CD4-positive, alpha-beta T cell (primary cell): Measurements from ENCODE around the gene KSR2. TPM values are rescaled to one million over a fixed set of nuclear protein-coding genes. Genes with fewer than 3 reads are reported as not detected.

ENCODE experiments used
- ATAC-seq: fragments of 200-7000 bp; cut with Tn5 transposase; one replicate; pipeline ENCODE4 v1.10.0; 2022; ENCODE audit warnings: mild to moderate bottlenecking; ENCODE audit not compliant: poor library complexity
- CTCF ChIA-PET: fragments of 350-600 bp; sonication (Branson Sonifier 250); formaldehyde crosslinking; loops from one replicate; lab custom pipeline; 2021; ENCODE audit warnings: antibody characterized with exemption, inconsistent platforms; lab: Charles Lee
- POLR2A ChIA-PET: fragments of 350-600 bp; sonication (Branson Sonifier 250); formaldehyde crosslinking; loops from one replicate; lab custom pipeline; 2021; ENCODE audit warnings: antibody characterized with exemption, inconsistent platforms; lab: Charles Lee
- DNase-seq, 14 experiments: peaks; one replicate each; pipeline ENCODE4 v3.0.0-alpha.2; 2013 to 2020; ENCODE audit warnings: mixed read lengths in 2 of 14
- H3K27ac ChIP-seq, 2 donors: one replicate each; pipeline versions ENCODE4 v1.5.1 to v1.7.0; 2013; ENCODE audit warnings: low read length in 2 of 2, low read depth in 1 of 2, mild to moderate bottlenecking in 1 of 2
- H3K27me3 ChIP-seq, 2 experiments: 1 replicate in 1 of 2; 2 replicates in 1 of 2; pipeline versions ENCODE4 v1.6.1 to v1.7.0; 2013; ENCODE audit warnings: low read length in 2 of 2, control low read depth in 1 of 2, mild to moderate bottlenecking in 1 of 2, moderate library complexity in 1 of 2; ENCODE audit not compliant: insufficient read depth in 2 of 2, control insufficient read depth in 1 of 2
- H3K36me3 ChIP-seq: one replicate; pipeline ENCODE4 v1.6.1; 2013; ENCODE audit warnings: low read length, control low read depth; ENCODE audit not compliant: insufficient read depth
- H3K4me1 ChIP-seq: one replicate; pipeline ENCODE4 v1.6.1; 2013; ENCODE audit warnings: low read length, control low read depth; ENCODE audit not compliant: insufficient read depth
- H3K4me3 ChIP-seq: one replicate; pipeline ENCODE4 v1.5.1; 2013; ENCODE audit warnings: mild to moderate bottlenecking, low read length, moderate library complexity
- H3K9me3 ChIP-seq, 2 experiments: 1 replicate in 1 of 2; 2 replicates in 1 of 2; pipeline versions ENCODE4 v1.6.1 to v1.7.0; 2013; ENCODE audit warnings: low read length in 2 of 2, mild to moderate bottlenecking in 2 of 2, control low read depth in 1 of 2, moderate library complexity in 1 of 2; ENCODE audit not compliant: control insufficient read depth in 1 of 2, insufficient read depth in 1 of 2
- H3K27ac Mint-ChIP-seq: one replicate; pipeline ENCODE4 v1.8.0; 2020; ENCODE audit warnings: mixed read lengths
- H3K27me3 Mint-ChIP-seq: one replicate; pipeline ENCODE4 v1.8.0; 2021; ENCODE audit warnings: mixed read lengths
- H3K36me3 Mint-ChIP-seq: one replicate; pipeline ENCODE4 v1.8.0; 2021; ENCODE audit warnings: low read depth, mixed read lengths
- H3K4me1 Mint-ChIP-seq: one replicate; pipeline ENCODE4 v1.8.0; 2021; ENCODE audit warnings: low read depth, mixed read lengths
- H3K4me3 Mint-ChIP-seq: one replicate; pipeline ENCODE4 v1.8.0; 2020; ENCODE audit warnings: mild to moderate bottlenecking, mixed read lengths
- H3K9me3 Mint-ChIP-seq: one replicate; pipeline ENCODE4 v1.8.0; 2020; ENCODE audit warnings: mixed read lengths
- intact Hi-C, 2 experiments: fragments of 100-400 bp; cut with DNase I in 1 of 2; cut with micrococcal nuclease in 1 of 2; formaldehyde crosslinking; loops; one replicate each; pipeline versions ENCODE4 v1.15.1 to v1.9.0; 2023 to 2025; cut with DNase I, micrococcal nuclease
- total RNA-seq, 174 experiments: library from RNA in 2 of 174; stranded (reverse) in 2 of 174; gene quantifications; one replicate each; pipeline ENCODE4 v1.2.3 and lab custom pipeline; 2021 to 2026
- TF ChIP-seq, protein P1 (sequence below): fragments of 200-600 bp; IDR thresholded peaks from one replicate; pipeline ENCODE4 v1.8.0; 2022; ENCODE audit warnings: antibody characterized with exemption, mild to moderate bottlenecking

KSR2 gene
- total RNA-seq, 2 experiments from 2014 or later = 0.05 to 0.17 TPM

DNA sequence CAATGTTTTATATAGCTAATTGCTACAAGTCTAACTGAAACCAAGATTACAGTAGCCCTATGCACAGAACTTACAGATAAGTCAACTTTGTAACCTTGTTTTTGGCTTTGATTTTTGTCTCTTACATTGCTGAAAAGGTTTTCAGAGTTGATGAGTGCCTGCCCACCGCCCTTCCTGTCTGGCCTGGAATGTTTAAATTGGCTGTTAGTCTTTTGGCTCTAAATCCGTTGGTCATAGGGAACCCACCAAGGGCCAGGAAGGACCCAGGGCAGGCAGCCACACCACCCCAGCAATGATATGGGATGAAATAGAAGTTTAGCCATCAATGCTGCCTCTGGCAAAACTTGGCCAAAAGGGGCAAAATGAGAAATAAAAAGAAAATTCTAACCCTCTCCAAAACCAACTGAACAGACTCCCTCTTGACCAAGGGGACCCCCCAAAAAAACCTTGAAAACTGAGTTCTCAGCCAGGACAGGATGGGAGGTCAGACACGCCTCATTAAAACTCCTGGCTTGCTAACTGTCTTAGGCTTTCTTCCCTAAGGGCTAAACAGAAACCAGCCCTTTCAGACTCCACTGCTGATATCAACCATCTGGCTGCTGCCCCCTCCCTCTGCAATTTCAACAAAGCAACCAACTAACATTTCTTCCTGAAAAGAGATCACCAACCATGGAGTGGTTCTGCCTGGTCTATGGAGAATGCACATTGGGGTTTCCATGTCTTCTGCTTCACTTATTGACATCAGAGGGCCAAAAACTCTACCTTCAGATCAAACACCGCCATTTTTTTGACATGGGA is 365.3 kb downstream of the KSR2 start:
- ChIA-PET CTCF (no interaction called here), POLR2A (no interaction called here)
- H3K36me3 Mint-ChIP-seq = no peaks in the 10 kb centered on the region
- no peaks in the 10 kb centered on the region for H3K4me1 Mint-ChIP-seq
- Histone ChIP-seq H3K4me3 (no peak overlapping the region), H3K27ac (no peak overlapping the region), H3K4me1 (no peaks in the 10 kb centered on the region), H3K27me3 (peaks cover 0 to 5% of the 10 kb centered on the region in 2 experiments), H3K9me3 (peaks cover 0 to 14% of the 10 kb centered on the region in 2 experiments), H3K36me3 (no peaks in the 10 kb centered on the region)
- intact Hi-C loops = no loop called here
- ATAC-seq (no peak), DNase-seq (no peak)
- no peak overlapping the region for H3K4me3 Mint-ChIP-seq
- no peaks in the 10 kb centered on the region for H3K9me3 Mint-ChIP-seq
- TF ChIP-seq, protein P1, sequence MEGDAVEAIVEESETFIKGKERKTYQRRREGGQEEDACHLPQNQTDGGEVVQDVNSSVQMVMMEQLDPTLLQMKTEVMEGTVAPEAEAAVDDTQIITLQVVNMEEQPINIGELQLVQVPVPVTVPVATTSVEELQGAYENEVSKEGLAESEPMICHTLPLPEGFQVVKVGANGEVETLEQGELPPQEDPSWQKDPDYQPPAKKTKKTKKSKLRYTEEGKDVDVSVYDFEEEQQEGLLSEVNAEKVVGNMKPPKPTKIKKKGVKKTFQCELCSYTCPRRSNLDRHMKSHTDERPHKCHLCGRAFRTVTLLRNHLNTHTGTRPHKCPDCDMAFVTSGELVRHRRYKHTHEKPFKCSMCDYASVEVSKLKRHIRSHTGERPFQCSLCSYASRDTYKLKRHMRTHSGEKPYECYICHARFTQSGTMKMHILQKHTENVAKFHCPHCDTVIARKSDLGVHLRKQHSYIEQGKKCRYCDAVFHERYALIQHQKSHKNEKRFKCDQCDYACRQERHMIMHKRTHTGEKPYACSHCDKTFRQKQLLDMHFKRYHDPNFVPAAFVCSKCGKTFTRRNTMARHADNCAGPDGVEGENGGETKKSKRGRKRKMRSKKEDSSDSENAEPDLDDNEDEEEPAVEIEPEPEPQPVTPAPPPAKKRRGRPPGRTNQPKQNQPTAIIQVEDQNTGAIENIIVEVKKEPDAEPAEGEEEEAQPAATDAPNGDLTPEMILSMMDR = no peak
- no peak overlapping the region for H3K27ac Mint-ChIP-seq
- H3K27me3 Mint-ChIP-seq = peaks cover 9% of the 10 kb centered on the region

DNA sequence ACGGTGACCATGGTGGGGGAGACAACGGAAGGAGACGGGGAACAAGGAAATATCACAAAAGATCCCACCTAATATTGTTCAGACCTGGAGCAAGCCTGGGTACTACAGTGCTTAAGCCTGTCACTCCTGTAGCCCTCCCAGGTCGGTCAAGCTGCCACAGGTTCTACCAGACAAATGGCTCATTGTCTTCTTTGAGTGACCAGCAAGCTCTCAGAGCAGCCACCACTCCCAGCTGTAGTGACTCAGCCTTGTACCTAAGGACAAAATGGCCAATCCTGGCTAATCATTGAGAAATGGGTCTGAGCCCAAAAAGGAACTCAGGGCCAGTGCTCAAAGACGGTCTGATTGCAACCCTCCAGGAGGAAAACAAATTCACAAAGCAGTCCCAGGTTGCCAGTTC is 368.9 kb downstream of the KSR2 start:
- no peaks in the 10 kb centered on the region for H3K36me3 ChIP-seq
- Mint-ChIP-seq H3K4me3 (no peak overlapping the region), H3K27me3 (peaks cover 4% of the 10 kb centered on the region), H3K4me1 (no peaks in the 10 kb centered on the region), H3K27ac (no peak overlapping the region), H3K9me3 (no peaks in the 10 kb centered on the region), H3K36me3 (no peaks in the 10 kb centered on the region)
- H3K4me3 ChIP-seq = no peak overlapping the region
- intact Hi-C loops = no loop called here
- no peaks in the 10 kb centered on the region for H3K4me1 ChIP-seq
- ATAC-seq (no peak), DNase-seq (no peak)
- POLR2A ChIA-PET = no interaction called here
- TF ChIP-seq, protein P1 = no peak
- H3K27ac ChIP-seq = no peak overlapping the region
- CTCF ChIA-PET = interaction anchor here (0.6 kb wide), 1 partner anchor 16 kb away, joined by 3 read pairs; no protein-coding TSS in a partner anchor
- H3K9me3 ChIP-seq = no peaks in the 10 kb centered on the region
- no peaks in the 10 kb centered on the region for H3K27me3 ChIP-seq

DNA sequence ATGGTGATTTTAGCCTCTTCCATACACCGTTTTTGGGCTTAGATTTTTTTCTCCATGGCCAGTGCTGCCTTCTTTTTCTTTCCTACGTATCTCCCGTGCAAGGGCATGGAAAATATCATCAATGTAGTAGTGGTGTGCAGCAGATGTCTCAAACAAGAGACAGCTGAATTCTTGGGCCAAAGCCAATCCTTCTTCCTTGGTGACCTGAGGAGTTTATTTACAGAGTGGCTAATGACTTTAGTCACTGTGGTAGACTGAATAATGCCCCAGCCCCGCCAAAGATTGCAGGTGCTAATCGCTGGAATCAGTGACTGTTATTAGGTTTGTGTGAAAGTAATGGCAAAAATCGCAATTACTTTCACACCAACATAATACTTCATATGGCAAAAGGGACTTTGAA is 371.8 kb downstream of the KSR2 start:
- peaks cover 0 to 3% of the 10 kb centered on the region in 2 experiments for H3K27me3 ChIP-seq
- H3K4me3 Mint-ChIP-seq = no peak overlapping the region
- H3K9me3 ChIP-seq = no peaks in the 10 kb centered on the region
- H3K27me3 Mint-ChIP-seq = peaks cover 4% of the 10 kb centered on the region
- ChIA-PET CTCF (no interaction called here), POLR2A (no interaction called here)
- intact Hi-C loops = no loop called here
- no peaks in the 10 kb centered on the region for H3K36me3 ChIP-seq
- no peaks in the 10 kb centered on the region for H3K9me3 Mint-ChIP-seq
- no peaks in the 10 kb centered on the region for H3K36me3 Mint-ChIP-seq
- TF ChIP-seq, protein P1 = no peak
- no peak overlapping the region for H3K4me3 ChIP-seq
- no peak overlapping the region for H3K27ac Mint-ChIP-seq
- DNase-seq = no peak
- H3K4me1 ChIP-seq = no peaks in the 10 kb centered on the region
- ATAC-seq = no peak
- no peak overlapping the region for H3K27ac ChIP-seq
- H3K4me1 Mint-ChIP-seq = no peaks in the 10 kb centered on the region
